ENCODE data around the gene GNB1L. TPM values are rescaled to one million over a fixed set of nuclear protein-coding genes. Genes with fewer than 3 reads are reported as not detected.

Gene GNB1L
- total RNA-seq, 2 experiments from 2014 or later, result 7.4 to 8.7 TPM

DNA sequence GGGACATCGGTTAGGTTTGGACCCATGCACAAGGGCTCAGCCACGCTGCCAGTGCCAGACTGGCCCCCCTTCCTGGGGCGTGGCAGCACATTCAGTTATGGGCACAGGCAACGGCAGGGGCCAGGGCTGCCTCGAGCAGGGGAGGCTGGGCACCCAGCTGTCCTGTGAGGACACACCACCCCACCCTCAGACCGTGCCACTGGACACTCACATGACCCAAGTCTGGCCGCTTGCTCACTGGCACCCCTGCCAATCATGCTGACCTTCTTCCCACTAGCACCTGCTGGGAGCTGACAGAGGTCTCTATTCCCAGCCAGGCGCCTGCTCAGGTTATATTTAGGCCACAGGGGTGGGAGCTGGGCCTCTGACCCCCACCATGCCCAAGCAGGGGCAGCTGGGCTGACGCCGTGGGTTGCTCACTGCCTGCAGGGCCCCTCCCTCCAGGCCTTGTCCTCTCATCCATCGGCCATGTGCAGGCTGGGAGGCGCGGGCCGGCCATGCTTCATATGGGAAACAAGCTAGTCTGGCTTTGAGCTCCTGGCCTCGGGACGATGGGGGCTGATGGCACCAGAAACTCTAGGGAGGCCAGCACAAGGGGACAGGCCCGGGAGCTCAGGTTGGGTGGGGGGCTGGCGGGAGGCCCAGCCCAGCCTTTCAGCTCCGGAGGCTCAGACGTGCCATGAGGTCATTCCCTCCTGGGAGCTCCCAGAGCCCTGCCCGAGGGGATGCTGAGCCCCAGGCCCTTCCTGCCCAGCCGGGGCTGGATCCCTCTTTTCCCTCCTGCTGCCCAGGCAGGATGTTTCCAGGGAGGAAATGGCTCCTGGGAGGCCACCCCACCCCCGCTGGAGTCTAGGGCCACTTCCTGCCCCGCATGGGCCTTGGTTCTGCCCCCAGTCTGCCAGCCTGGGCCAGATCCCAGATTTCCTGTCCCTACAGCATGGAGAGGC lies 109.2 kb downstream of the GNB1L start:
- Mint-ChIP-seq H3K9me3 (no peaks in the 10 kb centered on the region), H3K36me3 (ENCODE audit: low read depth) (no peaks in the 10 kb centered on the region), H3K4me1 (no peaks in the 10 kb centered on the region), H3K27ac (no peak overlapping the region), H3K4me3 (no peak overlapping the region), H3K27me3 (peaks cover 2% of the 10 kb centered on the region)
- CTCF ChIA-PET, result interaction anchor here (1.2 kb wide), 1 partner anchor 15 kb away, joined by 3 read pairs; no protein-coding TSS in a partner anchor
- DNase-seq, result no peak
- POLR2A ChIA-PET, result interaction anchor here (0.8 to 0.9 kb wide), 2 partner anchors 12 to 146 kb away, joined by 3 to 5 read pairs; no protein-coding TSS in a partner anchor

DNA sequence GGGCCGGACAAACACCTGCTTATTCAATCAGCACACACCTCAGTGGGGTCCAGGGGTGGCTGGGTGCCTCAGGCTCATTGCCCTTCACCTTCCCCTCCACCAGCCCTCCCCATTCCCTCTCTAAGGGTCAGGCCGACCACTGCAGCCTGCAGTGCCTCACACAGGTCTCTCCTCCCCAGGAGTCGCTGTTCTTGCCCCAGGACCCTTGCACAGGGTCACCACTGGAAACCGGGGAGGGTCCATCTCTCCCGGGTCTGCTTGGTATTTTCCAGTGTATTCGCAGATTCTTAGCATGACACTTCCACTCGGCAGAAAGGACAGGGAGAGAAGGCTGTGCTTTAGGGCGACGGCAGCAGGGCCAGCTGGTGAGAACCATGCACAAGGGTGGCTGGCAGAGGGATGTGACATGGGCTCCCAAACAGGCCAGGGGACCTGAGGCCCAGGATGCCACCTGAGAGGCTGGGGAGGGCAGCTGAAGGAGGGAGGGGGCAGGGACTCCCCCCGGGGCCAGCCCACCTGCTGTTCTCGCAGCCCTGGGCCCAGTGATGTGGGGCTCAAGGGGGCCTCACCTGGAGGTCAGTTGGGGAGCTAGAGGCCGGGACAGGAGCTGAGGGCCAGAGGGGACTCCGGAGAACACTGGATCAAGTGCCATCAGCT lies 110.2 kb downstream of the GNB1L start:
- H3K4me3 Mint-ChIP-seq, result no peak overlapping the region
- H3K36me3 Mint-ChIP-seq (ENCODE audit: low read depth), result no peaks in the 10 kb centered on the region
- H3K9me3 Mint-ChIP-seq, result no peaks in the 10 kb centered on the region
- ChIA-PET CTCF (no interaction called here), POLR2A (interaction anchor here (0.8 kb wide), 1 partner anchor 13 kb away, joined by 3 read pairs; no protein-coding TSS in a partner anchor)
- H3K27ac Mint-ChIP-seq, result no peak overlapping the region
- H3K4me1 Mint-ChIP-seq, result no peaks in the 10 kb centered on the region
- peaks cover 2% of the 10 kb centered on the region for H3K27me3 Mint-ChIP-seq
- DNase-seq, result no peak

DNA sequence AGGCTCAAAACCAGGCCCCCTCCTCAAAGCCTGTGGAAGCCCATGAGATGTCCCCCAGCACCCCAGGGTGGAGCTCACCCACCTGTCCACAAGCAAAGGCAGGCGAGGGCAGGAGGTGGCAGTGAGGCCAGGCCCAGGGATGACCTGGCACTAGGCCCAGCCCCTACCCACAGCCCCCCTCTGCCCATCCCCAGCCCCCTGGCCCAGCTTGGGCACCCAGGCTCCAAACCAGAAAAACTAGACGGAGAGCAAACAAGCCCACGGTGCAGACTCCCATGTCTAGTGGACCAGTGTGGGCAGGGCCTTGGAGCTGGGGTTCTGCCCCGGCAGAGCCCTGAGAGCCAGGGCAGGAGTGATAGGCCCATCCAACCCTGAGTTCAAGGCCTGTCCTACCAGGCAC lies 111.0 kb downstream of the GNB1L start:
- Mint-ChIP-seq H3K9me3 (no peaks in the 10 kb centered on the region), H3K4me1 (no peaks in the 10 kb centered on the region), H3K4me3 (no peak overlapping the region), H3K27ac (no peak overlapping the region), H3K27me3 (no peaks in the 10 kb centered on the region), H3K36me3 (ENCODE audit: low read depth) (no peaks in the 10 kb centered on the region)
- ChIA-PET CTCF (no interaction called here), POLR2A (no interaction called here)
- DNase-seq, result no peak

DNA sequence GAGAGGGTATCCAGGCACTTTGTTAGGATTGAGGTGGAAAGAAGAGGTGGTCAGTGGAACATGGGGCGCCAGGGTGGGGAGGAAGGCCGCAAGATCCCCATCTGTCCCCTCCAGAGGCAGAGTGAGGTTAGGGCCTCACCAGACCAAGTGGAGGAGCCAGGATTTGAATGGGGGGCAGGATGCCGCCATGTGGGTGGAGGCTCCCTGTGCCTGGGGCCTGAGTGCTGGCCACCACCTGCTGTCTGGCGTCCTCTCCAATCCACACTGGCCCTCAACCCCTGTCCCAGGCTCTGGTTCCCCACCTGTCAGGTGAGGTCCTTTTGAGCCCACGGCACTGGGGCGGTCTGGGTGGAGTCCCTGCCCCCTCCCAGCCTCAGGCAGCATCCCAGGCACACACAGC lies 111.6 kb downstream of the GNB1L start:
- Mint-ChIP-seq H3K36me3 (ENCODE audit: low read depth) (no peaks in the 10 kb centered on the region), H3K4me3 (no peak overlapping the region), H3K27me3 (no peaks in the 10 kb centered on the region), H3K4me1 (no peaks in the 10 kb centered on the region), H3K27ac (no peak overlapping the region), H3K9me3 (no peaks in the 10 kb centered on the region)
- ChIA-PET CTCF (no interaction called here), POLR2A (no interaction called here)
- DNase-seq, result no peak

DNA sequence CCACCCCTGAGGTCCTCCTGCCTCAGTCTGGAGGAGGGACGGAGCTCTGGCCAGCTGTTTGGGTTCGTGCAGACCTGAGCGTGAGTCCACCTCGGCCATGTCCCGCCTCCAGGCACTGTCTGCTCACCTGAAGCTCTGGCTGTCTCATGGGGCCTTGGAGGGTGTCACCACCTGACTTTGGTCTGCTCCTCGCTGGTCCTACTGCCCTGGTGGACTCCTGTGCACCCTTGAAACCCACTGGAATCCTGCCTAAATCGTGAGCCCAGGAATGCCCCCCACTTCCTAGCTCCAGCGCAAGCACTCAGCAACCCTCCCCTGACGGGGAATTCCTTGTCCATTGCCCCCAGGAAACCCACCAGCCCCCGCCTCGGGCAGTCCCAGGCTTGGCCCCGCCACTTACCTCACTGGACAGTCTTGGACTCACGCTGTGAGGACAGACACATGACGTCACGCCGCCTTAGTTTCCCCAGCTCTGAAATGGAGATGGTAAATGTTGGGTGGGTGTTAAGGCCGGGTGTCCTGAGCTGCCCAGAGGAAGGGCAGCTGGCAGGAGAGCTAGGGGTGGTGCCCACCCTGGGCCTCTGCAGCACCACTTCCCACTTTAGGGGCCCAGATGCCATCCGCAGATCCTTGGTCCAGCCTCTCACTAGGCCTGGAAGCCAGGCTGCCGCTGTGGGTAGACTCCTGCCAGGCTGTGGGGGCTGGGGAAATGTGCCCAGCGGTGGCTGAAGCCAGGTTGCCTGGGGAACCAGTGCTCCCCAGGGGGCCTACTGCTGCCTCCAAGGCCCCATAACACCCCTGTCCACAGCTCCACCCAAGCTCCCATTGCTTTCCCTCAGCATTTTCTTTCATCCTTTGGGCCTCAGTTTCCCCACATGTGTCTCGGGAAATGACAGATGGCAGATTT lies 112.3 kb downstream of the GNB1L start:
- Mint-ChIP-seq H3K4me1 (no peaks in the 10 kb centered on the region), H3K27me3 (no peaks in the 10 kb centered on the region), H3K27ac (no peak overlapping the region), H3K4me3 (no peak overlapping the region), H3K36me3 (ENCODE audit: low read depth) (no peaks in the 10 kb centered on the region), H3K9me3 (no peaks in the 10 kb centered on the region)
- POLR2A ChIA-PET, result no interaction called here
- CTCF ChIA-PET, result interaction anchor here (0.5 to 1.4 kb wide), 2 partner anchors 11 to 378 kb away, joined by 3 to 6 read pairs; no protein-coding TSS in a partner anchor
- no peak for DNase-seq

DNA sequence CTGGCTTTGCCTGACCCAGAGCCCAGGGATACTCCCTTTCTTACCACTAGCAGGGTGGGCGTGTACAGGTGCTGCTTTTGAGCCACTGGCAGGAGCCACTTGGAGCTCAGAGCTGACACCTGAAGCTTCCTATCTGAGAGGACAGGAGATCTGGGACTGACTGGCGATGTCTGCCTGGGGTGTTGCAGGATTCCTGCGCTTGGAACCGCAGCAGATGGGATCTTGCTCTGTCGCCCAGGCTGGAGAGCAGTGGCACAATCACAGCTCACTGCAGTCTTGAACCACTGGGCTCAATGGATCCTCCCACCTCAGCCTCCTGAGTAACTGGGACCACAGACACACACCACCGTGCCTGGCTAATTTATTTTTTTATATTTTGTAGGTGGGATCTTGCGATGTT lies 113.6 kb downstream of the GNB1L start:
- no peak overlapping the region for H3K27ac Mint-ChIP-seq
- no peak overlapping the region for H3K4me3 Mint-ChIP-seq

DNA sequence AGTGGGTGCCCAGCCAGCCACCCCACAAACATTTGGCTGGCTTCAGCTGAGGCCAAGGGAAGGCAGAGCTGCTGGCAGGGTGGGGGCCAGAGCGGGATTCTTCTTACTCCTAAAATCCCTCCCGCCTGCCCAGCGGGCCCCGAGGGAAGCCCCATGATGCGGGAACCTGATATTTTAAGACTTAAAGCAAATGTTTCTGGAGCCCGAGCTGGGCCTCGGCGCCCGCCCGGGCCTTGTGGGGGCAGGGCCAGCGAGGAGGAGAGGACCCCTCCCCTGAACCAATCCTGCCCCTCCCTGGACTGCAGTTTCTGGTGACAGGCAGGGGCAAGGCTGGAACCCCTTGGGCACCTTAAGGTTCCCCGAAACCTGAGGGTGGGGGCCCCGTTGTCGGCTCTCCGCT lies 114.1 kb downstream of the GNB1L start:
- H3K9me3 Mint-ChIP-seq, result no peaks in the 10 kb centered on the region
- ChIA-PET POLR2A (no interaction called here), CTCF (no interaction called here)
- H3K27ac Mint-ChIP-seq, result no peak overlapping the region
- no peaks in the 10 kb centered on the region for H3K36me3 Mint-ChIP-seq (ENCODE audit: low read depth)
- H3K27me3 Mint-ChIP-seq, result no peaks in the 10 kb centered on the region
- H3K4me3 Mint-ChIP-seq, result no peak overlapping the region
- no peaks in the 10 kb centered on the region for H3K4me1 Mint-ChIP-seq
- DNase-seq, result no peak

More for the DNA sequence above, 113.6 kb downstream of the GNB1L start:
- H3K4me1 Mint-ChIP-seq, result no peaks in the 10 kb centered on the region
- no peaks in the 10 kb centered on the region for H3K9me3 Mint-ChIP-seq
- DNase-seq, result no peak
- POLR2A ChIA-PET, result no interaction called here
- CTCF ChIA-PET, result no interaction called here
- no peaks in the 10 kb centered on the region for H3K36me3 Mint-ChIP-seq (ENCODE audit: low read depth)
- no peaks in the 10 kb centered on the region for H3K27me3 Mint-ChIP-seq

DNA sequence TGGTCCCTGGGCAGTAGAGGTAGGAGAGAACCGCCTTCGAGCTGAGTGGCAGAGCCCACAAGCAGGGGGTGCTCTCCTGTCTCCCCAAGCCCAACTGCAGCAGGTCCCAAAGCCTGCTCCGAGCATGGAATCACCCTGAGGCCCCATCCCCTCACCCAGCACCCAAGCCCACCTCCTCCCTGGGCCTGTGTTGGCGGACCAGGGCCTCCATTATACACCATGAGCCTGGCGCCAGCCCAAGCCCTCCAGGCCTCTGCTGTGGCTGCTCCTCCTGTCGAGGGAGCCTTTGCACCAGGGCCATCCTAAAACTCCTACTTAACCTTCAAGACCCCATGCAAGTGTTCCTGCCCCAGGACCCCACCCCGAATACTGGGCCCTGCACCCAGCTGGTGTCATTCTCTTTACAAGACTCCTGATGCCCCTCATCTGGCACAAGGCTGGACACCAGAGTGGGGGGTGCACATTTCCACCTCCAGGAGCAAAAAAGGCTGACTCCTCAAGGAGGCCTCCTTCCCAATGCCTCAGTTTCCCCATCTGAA lies 114.7 kb downstream of the GNB1L start:
- Mint-ChIP-seq H3K27ac (no peak overlapping the region), H3K36me3 (ENCODE audit: low read depth) (no peaks in the 10 kb centered on the region), H3K4me1 (no peaks in the 10 kb centered on the region), H3K27me3 (no peaks in the 10 kb centered on the region), H3K9me3 (no peaks in the 10 kb centered on the region), H3K4me3 (no peak overlapping the region)
- CTCF ChIA-PET, result no interaction called here
- POLR2A ChIA-PET, result no interaction called here
- DNase-seq, result no peak

DNA sequence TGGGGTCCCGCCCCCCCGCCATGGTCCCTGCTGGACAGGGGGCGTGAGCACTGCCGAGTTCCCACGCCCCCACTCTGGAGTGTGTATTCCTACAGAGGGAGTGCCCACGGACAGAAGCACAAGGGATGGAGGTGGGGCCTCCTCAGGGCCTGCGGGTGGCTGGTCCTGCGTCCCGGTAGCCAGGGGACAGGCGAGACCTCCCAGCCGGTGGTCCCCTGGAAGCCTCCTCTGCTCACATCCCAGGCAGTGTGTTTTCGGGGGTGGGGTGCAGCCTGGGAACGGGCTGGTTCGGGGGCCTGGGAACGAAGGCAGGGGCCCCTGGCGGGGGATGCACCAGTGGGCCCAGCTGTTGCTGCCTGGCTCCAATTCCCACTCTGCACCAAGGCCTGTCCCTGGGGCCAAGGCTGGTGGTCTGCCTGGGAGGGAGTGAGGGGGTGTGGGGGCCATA lies 115.2 kb downstream of the GNB1L start:
- H3K36me3 Mint-ChIP-seq (ENCODE audit: low read depth), result no peaks in the 10 kb centered on the region
- H3K4me1 Mint-ChIP-seq, result no peaks in the 10 kb centered on the region
- ChIA-PET POLR2A (no interaction called here), CTCF (no interaction called here)
- H3K27ac Mint-ChIP-seq, result no peak overlapping the region
- DNase-seq, result no peak
- H3K4me3 Mint-ChIP-seq, result no peak overlapping the region
- no peaks in the 10 kb centered on the region for H3K9me3 Mint-ChIP-seq
- H3K27me3 Mint-ChIP-seq, result no peaks in the 10 kb centered on the region

DNA sequence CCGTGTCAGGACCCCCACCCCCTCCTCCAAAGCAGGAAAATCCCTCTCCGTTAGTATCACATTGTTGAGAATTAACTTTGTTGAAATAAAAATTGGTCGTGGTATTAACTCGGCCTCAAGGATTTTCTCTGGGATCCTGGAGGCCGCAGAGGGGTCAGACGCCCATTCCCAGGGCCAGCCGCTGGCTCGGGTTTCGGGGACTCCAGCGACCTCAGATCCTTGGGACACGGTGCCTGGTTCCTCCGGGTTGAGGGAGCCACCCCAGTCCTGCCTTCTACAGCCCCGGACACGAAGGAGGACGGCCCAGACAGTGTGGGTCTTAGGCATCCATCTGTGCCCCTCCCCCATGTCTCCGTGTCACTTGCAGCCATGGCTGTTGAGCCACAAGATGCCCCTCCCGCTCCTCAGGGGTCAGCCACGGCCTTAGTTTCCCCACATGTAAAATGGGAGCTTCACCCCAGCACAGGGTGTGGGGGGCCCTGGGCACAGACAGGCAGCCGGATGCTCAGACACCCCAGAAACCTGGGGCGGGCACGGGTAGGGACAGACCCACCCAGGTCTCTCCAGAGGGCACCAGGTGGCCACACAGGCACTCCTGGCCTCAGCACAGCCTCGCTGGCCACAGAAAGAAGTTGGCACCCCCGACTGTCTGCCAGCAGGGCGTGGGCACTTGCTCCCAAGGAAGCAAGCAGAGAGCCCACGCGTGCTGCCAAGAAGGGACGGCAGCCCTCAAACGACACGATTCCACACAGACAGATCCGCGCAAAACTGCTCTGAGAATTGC lies 115.8 kb downstream of the GNB1L start:
- DNase-seq, result no peak
- ChIA-PET CTCF (interaction anchor here (1.0 kb wide), 1 partner anchor 9 kb away, joined by 3 read pairs; no protein-coding TSS in a partner anchor), POLR2A (no interaction called here)
- Mint-ChIP-seq H3K27me3 (no peaks in the 10 kb centered on the region), H3K4me1 (no peaks in the 10 kb centered on the region), H3K27ac (no peak overlapping the region), H3K9me3 (no peaks in the 10 kb centered on the region), H3K4me3 (no peak overlapping the region), H3K36me3 (ENCODE audit: low read depth) (no peaks in the 10 kb centered on the region)

DNA sequence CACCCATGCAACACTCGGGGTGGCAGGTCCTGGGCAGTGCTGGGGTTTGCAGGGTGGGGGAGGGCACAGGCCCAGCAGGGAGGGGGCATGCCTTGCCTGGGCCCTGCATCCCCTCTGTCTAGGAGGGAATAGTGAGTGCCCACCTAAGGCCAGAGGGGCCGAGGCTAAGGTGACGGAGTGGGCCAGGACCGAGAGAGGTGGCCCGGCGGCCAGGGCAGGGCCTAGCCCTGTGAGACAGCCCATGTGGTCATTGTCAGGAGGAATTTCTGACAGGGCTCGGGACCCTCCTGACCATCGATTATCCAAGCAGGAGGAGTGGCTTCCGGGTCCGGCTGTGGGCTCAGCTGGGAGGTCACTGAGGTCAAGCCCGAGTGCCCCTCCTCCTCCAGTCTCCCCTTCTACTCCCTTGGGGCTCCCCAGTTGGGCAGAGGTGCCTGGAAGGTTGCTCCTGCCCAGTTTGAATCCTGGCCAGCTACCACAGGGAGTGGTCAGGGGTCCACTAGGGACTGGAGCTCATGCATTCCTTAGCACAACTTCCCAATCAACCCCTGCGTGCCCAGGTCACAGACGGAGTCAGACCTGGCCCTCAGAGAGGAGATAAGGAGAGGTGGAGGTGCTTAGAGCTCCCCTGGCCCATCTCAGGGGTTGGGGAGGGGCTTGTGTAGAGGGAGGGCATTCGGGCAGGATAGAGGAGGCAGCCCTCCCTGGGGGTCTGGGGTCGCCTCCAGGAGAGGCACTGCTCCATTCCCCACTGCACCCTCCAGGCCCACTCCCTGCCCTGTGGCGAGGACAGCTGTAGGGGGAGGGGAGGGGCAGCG lies 116.6 kb downstream of the GNB1L start:
- no peak overlapping the region for H3K27ac Mint-ChIP-seq
- no peaks in the 10 kb centered on the region for H3K36me3 Mint-ChIP-seq (ENCODE audit: low read depth)
- H3K4me1 Mint-ChIP-seq, result no peaks in the 10 kb centered on the region
- H3K27me3 Mint-ChIP-seq, result no peaks in the 10 kb centered on the region
- CTCF ChIA-PET, result interaction anchor here (1.0 kb wide), 1 partner anchor 8 kb away, joined by 3 read pairs; no protein-coding TSS in a partner anchor
- no peak for DNase-seq
- no peaks in the 10 kb centered on the region for H3K9me3 Mint-ChIP-seq
- POLR2A ChIA-PET, result no interaction called here
- no peak overlapping the region for H3K4me3 Mint-ChIP-seq
